Ecto neural progenitor cell (in vitro differentiated cells): ENCODE data around the gene PRKCD.

ENCODE experiments used
- DNase-seq: peaks from one replicate; pipeline ENCODE4 v3.0.0-alpha.2; 2018; ENCODE audit warnings: low spot score

The PRKCD gene

GRCh38 chr3:53160660-53161449 lies at the start of gene PRKCD:
TSS of gene PRKCD (plus strand) at chr3:53161209. CDS start at chr3:53178423, 17,214 bp downstream.
- DNase-seq = peak; percentile 84

DNA sequence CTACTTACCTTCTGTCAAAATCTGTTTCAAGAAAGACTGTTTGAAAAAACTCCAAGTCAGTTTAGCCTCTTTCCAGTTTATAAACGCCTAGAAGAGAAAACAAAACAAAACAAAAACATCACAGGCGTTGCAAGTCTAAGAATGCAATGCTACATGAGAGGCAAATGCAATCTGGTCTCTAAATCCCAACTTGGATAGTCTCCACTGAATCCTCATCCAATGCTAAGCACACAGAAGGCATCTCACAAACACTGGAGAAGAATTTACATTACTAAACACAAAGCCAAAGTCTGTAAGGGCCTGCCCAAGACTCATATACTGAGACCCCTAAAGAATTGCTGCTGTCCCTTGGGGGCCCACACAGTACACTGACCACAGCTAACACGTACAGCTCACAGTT lies 49.2 kb upstream of the PRKCD start:
- DNase-seq = no peak

DNA sequence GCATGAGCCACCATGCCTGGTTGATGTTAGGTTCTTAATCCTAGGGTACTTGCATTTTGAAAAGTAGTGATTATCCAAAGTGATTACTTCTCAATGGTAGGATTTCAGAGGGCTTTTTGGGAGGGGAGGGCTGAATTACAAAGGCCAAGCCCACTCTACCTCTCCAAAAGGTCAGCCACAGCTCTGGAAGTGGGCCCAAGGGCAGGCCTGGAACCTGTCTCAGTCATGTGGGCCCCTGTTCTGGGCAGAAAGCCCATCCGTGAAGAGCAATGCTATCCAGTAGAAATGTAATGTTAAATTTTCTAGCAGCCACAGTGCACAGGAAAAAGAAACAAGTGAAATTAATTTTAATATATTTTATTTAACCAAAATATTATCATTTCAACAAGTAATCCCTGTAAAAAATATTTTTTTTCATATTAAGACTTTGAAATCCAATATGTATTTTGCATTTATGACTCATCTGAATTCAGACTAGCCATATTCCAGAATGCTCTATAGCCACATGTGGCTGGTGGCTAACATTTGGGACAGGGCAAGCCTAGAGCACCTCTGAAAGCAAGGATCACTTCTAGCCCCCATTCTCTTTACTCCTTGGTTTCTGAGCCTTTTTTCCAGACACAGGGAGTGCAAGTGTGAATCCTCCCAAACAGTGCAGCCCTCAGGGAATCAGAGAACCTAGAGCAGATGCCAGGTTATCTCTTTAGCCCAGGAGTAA lies 47.6 kb upstream of the PRKCD start:
- DNase-seq = no peak

GRCh38 chr3:53114011-53114400 lies 47.0 kb upstream of the PRKCD start:
- DNase-seq = peak; percentile 83

GRCh38 chr3:53114412-53115074 lies 46.5 kb upstream of the PRKCD start:
- DNase-seq = no peak

DNA sequence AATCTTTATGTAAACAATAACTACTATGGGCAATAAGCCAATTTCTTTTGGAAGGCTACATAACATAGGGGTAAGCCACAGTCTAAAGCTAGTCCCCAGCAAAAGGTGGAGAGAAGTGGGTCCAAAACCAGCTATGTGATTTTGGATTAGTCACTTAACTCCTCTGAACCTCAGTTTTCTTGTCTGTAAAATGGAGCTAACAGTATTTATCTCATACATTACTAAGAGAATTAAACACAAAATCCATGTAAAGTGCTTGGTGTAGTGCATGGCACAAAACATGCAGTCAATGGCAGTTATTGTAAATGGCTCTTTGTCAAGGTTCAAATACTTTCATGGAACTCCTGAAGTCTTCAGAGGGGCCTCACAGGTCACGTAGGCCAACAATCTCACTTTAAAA lies 44.1 kb upstream of the PRKCD start:
- DNase-seq = no peak

DNA sequence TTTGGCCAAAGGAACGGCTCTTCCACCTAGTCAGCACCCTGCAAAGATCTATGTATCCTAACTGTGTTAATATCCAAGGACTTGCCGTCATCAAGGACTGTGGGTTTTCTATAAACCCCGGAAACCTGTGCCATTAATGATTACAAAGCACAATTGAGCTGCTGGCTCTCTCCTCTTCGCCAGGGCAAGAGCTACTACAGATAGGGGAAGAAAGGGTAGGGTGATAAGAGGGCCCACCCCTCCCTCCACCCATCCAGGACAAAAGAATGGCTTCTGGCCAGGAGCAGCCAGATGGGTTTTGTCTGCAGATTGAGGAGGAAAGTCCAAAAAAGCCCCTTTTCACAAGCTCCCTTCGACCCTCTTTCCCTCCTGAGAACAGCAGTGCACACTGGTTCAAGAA lies 40.7 kb upstream of the PRKCD start:
- no peak for DNase-seq

GRCh38 chr3:53122255-53122932 lies 38.6 kb upstream of the PRKCD start:
- DNase-seq = no peak

DNA sequence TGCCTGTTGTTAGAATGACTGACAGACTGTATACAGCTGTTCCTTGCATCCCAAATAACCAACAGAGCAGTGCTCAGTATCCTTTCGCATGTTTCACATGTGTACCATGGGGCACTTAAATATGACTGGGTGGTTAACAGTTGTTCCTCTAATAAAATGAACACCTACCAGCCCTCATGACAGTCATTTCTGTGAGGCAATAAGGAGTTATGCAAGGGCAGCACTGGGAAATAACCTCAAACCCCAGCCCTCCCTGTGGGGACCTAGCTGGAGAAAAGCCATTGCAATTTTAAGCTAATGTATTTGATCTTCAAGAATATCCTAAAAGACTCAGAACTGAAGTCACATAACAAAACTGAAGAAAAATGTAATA lies 38.1 kb upstream of the PRKCD start:
- no peak for DNase-seq

GRCh38 chr3:53123510-53123909 lies 37.5 kb upstream of the PRKCD start:
- no peak for DNase-seq

DNA sequence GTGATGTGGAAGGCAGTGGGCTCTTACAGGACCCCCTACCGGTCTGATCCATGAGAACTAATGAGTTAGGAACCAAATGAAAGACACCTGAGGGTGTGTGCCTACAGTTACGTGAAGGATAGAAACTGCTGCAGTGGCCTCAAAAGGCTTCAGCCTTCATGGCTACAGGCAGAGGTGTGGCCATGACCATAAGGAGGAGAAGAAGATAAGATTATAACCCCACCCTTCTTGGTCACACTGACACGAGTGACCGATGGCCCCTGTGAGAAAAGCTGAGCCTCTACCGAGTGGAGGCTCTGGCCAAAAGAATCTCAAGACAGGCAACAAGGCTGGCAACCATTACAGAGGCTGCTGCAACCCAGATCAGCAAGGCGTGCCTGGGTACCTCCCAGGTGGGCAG lies 37.1 kb upstream of the PRKCD start:
- DNase-seq = no peak

GRCh38 chr3:53126601-53127000 lies 34.4 kb upstream of the PRKCD start:
- no peak for DNase-seq

DNA sequence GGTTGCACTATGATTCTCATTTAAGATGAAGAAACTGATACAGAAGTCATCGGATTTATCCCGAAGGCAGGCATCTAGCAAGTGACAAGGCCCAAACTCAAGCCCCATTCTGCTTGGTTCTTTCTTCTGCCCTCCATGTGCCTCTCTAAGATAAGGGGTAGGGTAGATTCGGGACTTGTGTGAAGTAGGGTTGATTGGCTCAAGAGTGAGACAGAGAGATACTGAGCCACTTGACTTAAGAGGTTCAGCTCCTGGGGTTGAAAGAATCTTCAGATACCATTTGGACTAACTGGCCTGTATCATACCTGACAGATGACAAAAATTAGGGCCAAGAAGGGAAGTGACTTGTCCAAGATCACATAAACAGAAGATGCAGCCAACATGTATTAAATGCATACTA lies 31.7 kb upstream of the PRKCD start:
- no peak for DNase-seq

GRCh38 chr3:53130179-53131061 lies 30.6 kb upstream of the PRKCD start, which contains the start of gene RFT1:
TSS of gene RFT1 (minus strand) at chr3:53130435. CDS start at chr3:53130400, 35 bp downstream.
- peak; percentile 97 for DNase-seq

- no peak for DNase-seq
These were observed 29.9 kb upstream of the PRKCD start for GRCh38 chr3:53131096-53131495.

- DNase-seq = no peak
These were observed 28.7 kb upstream of the PRKCD start for GRCh38 chr3:53132347-53132746.

DNA sequence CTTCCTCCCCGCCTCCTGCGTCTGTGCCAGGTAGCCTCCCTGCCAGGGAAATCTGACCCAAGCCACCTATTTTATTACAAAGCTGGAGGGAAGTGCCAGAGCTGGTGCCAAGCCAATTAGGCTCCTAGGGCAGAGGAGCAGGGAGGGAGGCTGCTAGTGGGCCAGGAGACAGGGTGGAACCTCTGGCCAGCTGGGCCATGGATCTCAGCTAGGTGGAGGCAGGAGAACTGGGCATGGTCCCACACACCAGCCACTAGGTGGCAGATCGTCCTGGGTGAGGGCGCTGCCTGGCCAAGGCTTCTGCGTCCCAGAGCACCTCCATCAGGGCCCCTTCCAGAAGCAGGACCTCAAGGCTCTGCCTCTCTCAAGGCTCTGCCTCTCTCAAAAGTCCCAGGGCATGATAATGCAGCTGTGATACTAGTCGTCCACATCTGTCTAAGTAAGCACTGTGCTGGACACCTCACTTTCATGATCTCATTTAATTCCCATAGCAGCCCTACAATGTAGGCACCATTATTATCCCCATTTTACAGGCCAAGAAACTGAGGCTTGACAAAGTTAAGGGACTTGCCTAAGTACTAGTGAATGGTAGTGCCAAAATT lies 26.3 kb upstream of the PRKCD start:
- peak; percentile 79 for DNase-seq

- DNase-seq = no peak
These were observed 23.8 kb upstream of the PRKCD start for GRCh38 chr3:53137221-53137620.

GRCh38 chr3:53137835-53138446 lies 23.1 kb upstream of the PRKCD start:
- no peak for DNase-seq
